K562 (cell line): ENCODE data around the gene SCYGR1. TPM values are rescaled to one million over a fixed set of nuclear protein-coding genes. Genes with fewer than 3 reads are reported as not detected.

Experiments
- ATF1 ChIP-seq, 2 experiments: fragments of 450-650 bp in 1 of 2; IDR thresholded peaks; 2 replicates each; pipeline ENCODE4 v1.6.1; 2016; ENCODE audit warnings: missing compliant biosample characterization in 1 of 2, missing genetic modification characterization in 1 of 2
- BCL6 ChIP-seq: fragments of 250-450 bp; sonication (Bioruptor Pico); IDR thresholded peaks from 2 replicates; pipeline ENCODE4 v1.4.0; 2020
- C11orf30 ChIP-seq: fragments of 450-650 bp; IDR thresholded peaks from 2 replicates; pipeline ENCODE4 v1.6.1; 2016; ENCODE audit warnings: low read depth, mild to moderate bottlenecking
- CHD1 ChIP-seq: fragments of 200-600 bp; sonication (generic); IDR thresholded peaks from one replicate; pipeline ENCODE4 v1.6.1; 2012; ENCODE audit warnings: mild to moderate bottlenecking, moderate library complexity, low read length, inconsistent platforms
- DACH1 ChIP-seq: fragments of 450-650 bp; IDR thresholded peaks from 2 replicates; pipeline ENCODE4 v1.6.1; 2018; ENCODE audit not compliant: partially characterized antibody
- FOS ChIP-seq: IDR thresholded peaks from 3 replicates; pipeline ENCODE4 v1.6.1; 2011; ENCODE audit not compliant: insufficient read length; ENCODE audit errors: extremely low read depth
- HDAC3 ChIP-seq: fragments of 450-650 bp; IDR thresholded peaks from 2 replicates; pipeline ENCODE4 v1.6.1; 2018; ENCODE audit warnings: borderline replicate concordance, mild to moderate bottlenecking, moderate library complexity; ENCODE audit not compliant: partially characterized antibody
- HLTF ChIP-seq: fragments of 450-650 bp; IDR thresholded peaks from 2 replicates; pipeline ENCODE4 v1.6.1; 2016
- NFIC ChIP-seq: fragments of 450-650 bp; IDR thresholded peaks from 2 replicates; pipeline ENCODE4 v1.6.1; 2017; ENCODE audit warnings: mild to moderate bottlenecking, inconsistent platforms
- PURB ChIP-seq: sonication (generic); formaldehyde crosslinking; IDR thresholded peaks from 2 replicates; pipeline ENCODE4 v1.9.0; 2021; ENCODE audit warnings: low read depth, mild to moderate bottlenecking, missing genetic modification reagents
- RBM15 ChIP-seq: fragments of 200-400 bp; formaldehyde crosslinking; IDR thresholded peaks from 2 replicates; pipeline ENCODE4 v1.6.1; 2018; ENCODE audit warnings: mild to moderate bottlenecking, low read length, moderate library complexity; ENCODE audit not compliant: insufficient read depth
- TCF3 ChIP-seq: sonication (generic); formaldehyde crosslinking; IDR thresholded peaks from 2 replicates; pipeline ENCODE4 v1.4.0; 2020; ENCODE audit warnings: mild to moderate bottlenecking, missing genetic modification reagents
- TCF7L2 ChIP-seq: fragments of 150-350 bp; IDR thresholded peaks from 2 replicates; pipeline ENCODE4 v1.6.1; 2016; ENCODE audit warnings: low read depth, mild to moderate bottlenecking, low read length, moderate library complexity
- ZC3H4 ChIP-seq: sonication (generic); formaldehyde crosslinking; IDR thresholded peaks from 2 replicates; pipeline ENCODE4 v1.9.0; 2021; ENCODE audit warnings: missing genetic modification reagents, borderline replicate concordance
- ZNF133 ChIP-seq: fragments of 250-450 bp; sonication (Bioruptor Pico); IDR thresholded peaks from 2 replicates; pipeline ENCODE4 v1.4.0; 2020; ENCODE audit warnings: mild to moderate bottlenecking
- ZNF282 ChIP-seq: sonication (generic); formaldehyde crosslinking; IDR thresholded peaks from 2 replicates; pipeline ENCODE4 v1.8.1; 2023; ENCODE audit warnings: missing genetic modification reagents
- ZNF699 ChIP-seq: fragments of 250-450 bp; sonication (Bioruptor Pico); IDR thresholded peaks from 2 replicates; pipeline ENCODE4 v1.8.0; 2021; ENCODE audit warnings: mild to moderate bottlenecking, moderate library complexity; ENCODE audit not compliant: insufficient replicate concordance
- polyA plus RNA-seq, 8 experiments: library from polyadenylated mRNA; depleted of rRNA in 4 of 8; stranded (reverse) in 5 of 8; unstranded in 3 of 8; fragments of >200 nt; fragmentation: Nextera tagmentation in 2 of 8; fragmentation: Illumina TruSeq in 1 of 8; extraction: Ambion mirVana in 2 of 8; extraction: Trizol in 1 of 8; gene quantifications; 2 replicates each; pipeline versions ENCODE4 v1.2.1 to v1.2.3, GENCODE V29; 2011 to 2014; ENCODE audit warnings: inconsistent platforms in 1 of 8, missing spikeins in 1 of 8
- total RNA-seq, 7 experiments: library from RNA; depleted of rRNA in 6 of 7; stranded (reverse); fragments of >200 nt in 6 of 7; fragmentation: Illumina TruSeq in 2 of 7; extraction: Trizol in 2 of 7; gene quantifications; 2 replicates each; pipeline versions ENCODE4 v1.2.1 to v1.2.3, GENCODE V29; 2011 to 2021; ENCODE audit warnings: low replicate concordance in 1 of 7
- TF ChIP-seq, protein P1 (sequence below): fragments of 450-650 bp; IDR thresholded peaks from 2 replicates; pipeline ENCODE4 v1.6.1; 2016; ENCODE audit warnings: low read depth, mild to moderate bottlenecking, moderate library complexity
- TF ChIP-seq, protein P2 (sequence below): fragments of 450-650 bp; IDR thresholded peaks from 2 replicates; pipeline ENCODE4 v1.6.1; 2017; ENCODE audit warnings: mild to moderate bottlenecking, moderate library complexity
- TF ChIP-seq, protein P3 (sequence below): fragments of 450-650 bp; IDR thresholded peaks from 2 replicates; pipeline ENCODE4 v1.6.1; 2016; ENCODE audit warnings: low read depth

Gene SCYGR1
- total and polyA plus RNA-seq, 9 of the 15 experiments (the other 6 are each of a cell fraction or from before 2014, with no cell fraction given): not detected

GRCh38 chr2:227406177-227407031, 18.7 kb upstream of the SCYGR1 start (continued):
- TF ChIP-seq NFIC: peak; percentile 92
- TF ChIP-seq ZNF699: no peak
- no peak for TF ChIP-seq ZNF282
- TF ChIP-seq, protein P1, sequence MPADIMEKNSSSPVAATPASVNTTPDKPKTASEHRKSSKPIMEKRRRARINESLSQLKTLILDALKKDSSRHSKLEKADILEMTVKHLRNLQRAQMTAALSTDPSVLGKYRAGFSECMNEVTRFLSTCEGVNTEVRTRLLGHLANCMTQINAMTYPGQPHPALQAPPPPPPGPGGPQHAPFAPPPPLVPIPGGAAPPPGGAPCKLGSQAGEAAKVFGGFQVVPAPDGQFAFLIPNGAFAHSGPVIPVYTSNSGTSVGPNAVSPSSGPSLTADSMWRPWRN: no peak
- peak; percentile 79 for TF ChIP-seq C11orf30
- TF ChIP-seq, protein P2, sequence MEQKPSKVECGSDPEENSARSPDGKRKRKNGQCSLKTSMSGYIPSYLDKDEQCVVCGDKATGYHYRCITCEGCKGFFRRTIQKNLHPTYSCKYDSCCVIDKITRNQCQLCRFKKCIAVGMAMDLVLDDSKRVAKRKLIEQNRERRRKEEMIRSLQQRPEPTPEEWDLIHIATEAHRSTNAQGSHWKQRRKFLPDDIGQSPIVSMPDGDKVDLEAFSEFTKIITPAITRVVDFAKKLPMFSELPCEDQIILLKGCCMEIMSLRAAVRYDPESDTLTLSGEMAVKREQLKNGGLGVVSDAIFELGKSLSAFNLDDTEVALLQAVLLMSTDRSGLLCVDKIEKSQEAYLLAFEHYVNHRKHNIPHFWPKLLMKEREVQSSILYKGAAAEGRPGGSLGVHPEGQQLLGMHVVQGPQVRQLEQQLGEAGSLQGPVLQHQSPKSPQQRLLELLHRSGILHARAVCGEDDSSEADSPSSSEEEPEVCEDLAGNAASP: no peak
- TF ChIP-seq TCF7L2: no peak
- TF ChIP-seq DACH1: no peak
- TF ChIP-seq TCF3 (CRISPR knock-in tag): no peak
- no peak for TF ChIP-seq BCL6 (CRISPR knock-in tag)
- no peak for TF ChIP-seq ATF1 (CRISPR knock-in tag; IDR thresholded peaks at IDR 0.05)
- TF ChIP-seq ATF1 (tag; IDR thresholded peaks at IDR 0.05): peak; percentile 44
- no peak for TF ChIP-seq FOS
- TF ChIP-seq ZNF133 (CRISPR knock-in tag): no peak
- no peak for TF ChIP-seq ZC3H4 (CRISPR knock-in tag)
- no peak for TF ChIP-seq CHD1
- TF ChIP-seq PURB: no peak
- TF ChIP-seq HLTF: no peak
- no peak for TF ChIP-seq RBM15
- TF ChIP-seq, protein P3, sequence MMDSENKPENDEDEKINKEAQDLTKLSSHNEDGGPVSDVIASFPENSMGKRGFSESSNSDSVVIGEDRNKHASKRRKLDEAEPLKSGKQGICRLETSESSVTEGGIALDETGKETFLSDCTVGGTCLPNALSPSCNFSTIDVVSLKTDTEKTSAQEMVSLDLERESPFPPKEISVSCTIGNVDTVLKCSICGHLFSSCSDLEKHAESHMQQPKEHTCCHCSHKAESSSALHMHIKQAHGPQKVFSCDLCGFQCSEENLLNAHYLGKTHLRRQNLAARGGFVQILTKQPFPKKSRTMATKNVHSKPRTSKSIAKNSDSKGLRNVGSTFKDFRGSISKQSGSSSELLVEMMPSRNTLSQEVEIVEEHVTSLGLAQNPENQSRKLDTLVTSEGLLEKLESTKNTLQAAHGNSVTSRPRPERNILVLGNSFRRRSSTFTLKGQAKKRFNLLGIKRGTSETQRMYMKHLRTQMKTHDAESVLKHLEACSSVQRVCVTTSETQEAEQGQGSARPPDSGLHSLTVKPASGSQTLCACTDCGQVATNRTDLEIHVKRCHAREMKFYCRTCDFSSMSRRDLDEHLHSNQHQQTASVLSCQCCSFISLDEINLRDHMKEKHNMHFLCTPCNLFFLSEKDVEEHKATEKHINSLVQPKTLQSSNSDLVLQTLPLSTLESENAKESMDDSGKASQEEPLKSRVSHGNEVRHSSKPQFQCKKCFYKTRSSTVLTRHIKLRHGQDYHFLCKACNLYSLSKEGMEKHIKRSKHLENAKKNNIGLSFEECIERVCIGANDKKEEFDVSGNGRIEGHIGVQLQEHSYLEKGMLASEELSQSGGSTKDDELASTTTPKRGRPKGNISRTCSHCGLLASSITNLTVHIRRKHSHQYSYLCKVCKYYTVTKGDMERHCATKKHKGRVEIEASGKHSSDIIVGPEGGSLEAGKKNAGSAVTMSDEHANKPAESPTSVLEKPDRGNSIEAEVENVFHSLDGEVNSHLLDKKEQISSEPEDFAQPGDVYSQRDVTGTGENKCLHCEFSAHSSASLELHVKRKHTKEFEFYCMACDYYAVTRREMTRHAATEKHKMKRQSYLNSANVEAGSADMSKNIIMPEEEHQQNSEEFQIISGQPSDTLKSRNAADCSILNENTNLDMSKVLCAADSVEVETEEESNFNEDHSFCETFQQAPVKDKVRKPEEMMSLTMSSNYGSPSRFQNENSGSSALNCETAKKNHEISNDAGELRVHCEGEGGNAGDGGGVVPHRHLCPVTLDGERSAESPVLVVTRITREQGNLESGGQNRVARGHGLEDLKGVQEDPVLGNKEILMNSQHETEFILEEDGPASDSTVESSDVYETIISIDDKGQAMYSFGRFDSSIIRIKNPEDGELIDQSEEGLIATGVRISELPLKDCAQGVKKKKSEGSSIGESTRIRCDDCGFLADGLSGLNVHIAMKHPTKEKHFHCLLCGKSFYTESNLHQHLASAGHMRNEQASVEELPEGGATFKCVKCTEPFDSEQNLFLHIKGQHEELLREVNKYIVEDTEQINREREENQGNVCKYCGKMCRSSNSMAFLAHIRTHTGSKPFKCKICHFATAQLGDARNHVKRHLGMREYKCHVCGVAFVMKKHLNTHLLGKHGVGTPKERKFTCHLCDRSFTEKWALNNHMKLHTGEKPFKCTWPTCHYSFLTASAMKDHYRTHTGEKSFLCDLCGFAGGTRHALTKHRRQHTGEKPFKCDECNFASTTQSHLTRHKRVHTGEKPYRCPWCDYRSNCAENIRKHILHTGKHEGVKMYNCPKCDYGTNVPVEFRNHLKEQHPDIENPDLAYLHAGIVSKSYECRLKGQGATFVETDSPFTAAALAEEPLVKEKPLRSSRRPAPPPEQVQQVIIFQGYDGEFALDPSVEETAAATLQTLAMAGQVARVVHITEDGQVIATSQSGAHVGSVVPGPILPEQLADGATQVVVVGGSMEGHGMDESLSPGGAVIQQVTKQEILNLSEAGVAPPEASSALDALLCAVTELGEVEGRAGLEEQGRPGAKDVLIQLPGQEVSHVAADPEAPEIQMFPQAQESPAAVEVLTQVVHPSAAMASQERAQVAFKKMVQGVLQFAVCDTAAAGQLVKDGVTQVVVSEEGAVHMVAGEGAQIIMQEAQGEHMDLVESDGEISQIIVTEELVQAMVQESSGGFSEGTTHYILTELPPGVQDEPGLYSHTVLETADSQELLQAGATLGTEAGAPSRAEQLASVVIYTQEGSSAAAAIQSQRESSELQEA: no peak
- TF ChIP-seq HDAC3: no peak
